ENCODE results near the gene UBFD1.
A peak's percentile ranks its signal among the peaks of the same experiment; 100 is the strongest.
"Not testable (repeated sequence)": the region's sequence is repeated elsewhere in the genome, so short reads cannot be mapped to it uniquely, and the experiment has no call there.

Gene UBFD1, protein sequence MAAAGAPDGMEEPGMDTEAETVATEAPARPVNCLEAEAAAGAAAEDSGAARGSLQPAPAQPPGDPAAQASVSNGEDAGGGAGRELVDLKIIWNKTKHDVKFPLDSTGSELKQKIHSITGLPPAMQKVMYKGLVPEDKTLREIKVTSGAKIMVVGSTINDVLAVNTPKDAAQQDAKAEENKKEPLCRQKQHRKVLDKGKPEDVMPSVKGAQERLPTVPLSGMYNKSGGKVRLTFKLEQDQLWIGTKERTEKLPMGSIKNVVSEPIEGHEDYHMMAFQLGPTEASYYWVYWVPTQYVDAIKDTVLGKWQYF

GRCh38 chr16:23556881-23557778 lies at the start of gene UBFD1, which contains the start of gene EARS2:
Gene UBFD1 (plus strand): TSS chr16:23557727. CDS start chr16:23557743, 16 bp downstream.
Gene EARS2 (minus strand): TSS chr16:23557350. CDS start chr16:23557343, 7 bp downstream.
- H3K4me3 ChIP-seq (ENCODE audit: low read depth, low read length), result peak within 1 kb of the TSS; percentile 64
- peak; percentile 82 for TF ChIP-seq CTCF (IDR thresholded peaks at IDR 0.05; ENCODE audit: low read depth, low read length, missing control alignments)
- peak; percentile 94 for DNase-seq (ENCODE audit: low read depth)

DNA sequence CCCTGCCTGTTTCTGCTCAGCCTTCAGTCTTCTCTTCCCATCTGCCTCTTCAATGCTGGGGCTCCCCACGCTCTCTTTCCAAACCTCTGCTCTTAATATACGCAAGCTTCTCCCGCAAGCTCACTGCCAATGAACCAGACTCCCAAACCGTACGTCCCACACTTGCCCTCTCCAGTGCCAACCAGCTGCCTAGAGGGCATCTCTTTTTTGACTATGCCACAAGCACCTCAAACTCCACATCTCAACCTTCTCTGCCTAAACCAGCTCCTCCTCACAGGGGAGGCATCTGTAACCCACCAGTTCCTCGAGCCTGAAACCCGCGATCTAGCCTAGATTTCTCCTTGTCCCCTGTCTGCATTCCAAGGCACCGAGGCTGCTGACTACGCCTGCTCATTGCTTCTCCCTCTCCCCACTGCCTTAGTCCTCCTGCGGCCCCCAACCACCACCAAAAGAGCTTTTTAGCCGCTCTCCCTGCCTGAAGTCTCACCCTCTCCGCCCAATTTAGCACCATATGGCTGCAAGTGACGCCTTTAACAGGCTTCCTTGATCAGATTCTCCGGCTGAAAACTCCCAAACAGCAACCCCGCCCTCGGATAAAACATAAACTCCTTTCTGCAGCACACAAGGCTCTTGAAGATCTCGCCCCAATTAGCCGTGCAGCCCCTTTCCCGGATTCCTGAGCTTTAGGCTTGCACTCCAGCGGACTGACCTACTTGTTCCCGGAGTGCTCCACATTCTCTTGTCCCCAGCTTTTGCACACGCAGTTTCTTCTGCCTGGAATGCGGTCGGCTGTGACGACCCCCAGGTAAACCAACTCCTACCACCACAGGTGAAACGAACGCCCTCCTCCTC lies 48.7 kb upstream of the UBFD1 start:
- H3K4me3 ChIP-seq (ENCODE audit: low read depth, low read length), result peak overlapping the region; percentile 87
- TF ChIP-seq CTCF (IDR thresholded peaks at IDR 0.05; ENCODE audit: low read depth, low read length, missing control alignments), result no peak
- DNase-seq (ENCODE audit: low read depth), result no peak

DNA sequence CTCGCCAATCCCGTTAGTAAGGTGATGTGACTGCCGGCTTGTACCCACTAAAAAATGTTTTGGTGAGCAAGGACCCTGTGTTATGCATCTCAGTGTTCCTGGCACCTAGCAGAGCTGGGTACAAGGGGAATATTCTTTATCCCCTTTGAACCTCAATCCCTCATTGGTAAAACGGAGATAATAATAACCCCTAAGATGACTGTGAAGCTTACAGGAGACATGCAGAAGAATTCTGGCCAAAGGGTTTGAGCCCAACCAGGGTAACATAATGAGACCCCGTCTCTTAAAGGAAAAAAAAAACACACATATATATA lies 48.1 kb upstream of the UBFD1 start:
- DNase-seq (ENCODE audit: low read depth), result no peak
- no peak for TF ChIP-seq CTCF (IDR thresholded peaks at IDR 0.05; ENCODE audit: low read depth, low read length, missing control alignments)
- H3K4me3 ChIP-seq (ENCODE audit: low read depth, low read length), result peak overlapping the region; percentile 87

DNA sequence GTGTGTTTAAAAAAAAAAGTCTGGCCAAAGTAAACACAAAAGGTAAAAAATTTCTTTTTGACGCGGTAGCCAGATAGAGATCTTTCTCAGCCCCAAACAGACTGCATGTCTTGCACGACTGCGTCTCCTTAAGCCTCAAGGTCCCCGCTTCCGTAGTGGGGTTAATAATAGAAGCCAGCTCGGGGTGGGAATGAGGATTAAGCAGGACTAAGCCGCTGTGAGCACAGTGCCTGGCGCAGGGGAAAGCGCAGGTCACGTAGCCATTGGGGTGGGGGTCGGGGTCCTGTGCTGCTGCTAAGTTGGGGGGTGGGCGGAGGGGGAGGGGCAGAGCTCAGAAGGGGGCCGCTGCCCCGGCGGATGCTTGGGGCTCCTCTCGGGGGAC lies 47.8 kb upstream of the UBFD1 start:
- no peak for DNase-seq (ENCODE audit: low read depth)
- no peak for TF ChIP-seq CTCF (IDR thresholded peaks at IDR 0.05; ENCODE audit: low read depth, low read length, missing control alignments)
- H3K4me3 ChIP-seq (ENCODE audit: low read depth, low read length), result peak overlapping the region; percentile 87

DNA sequence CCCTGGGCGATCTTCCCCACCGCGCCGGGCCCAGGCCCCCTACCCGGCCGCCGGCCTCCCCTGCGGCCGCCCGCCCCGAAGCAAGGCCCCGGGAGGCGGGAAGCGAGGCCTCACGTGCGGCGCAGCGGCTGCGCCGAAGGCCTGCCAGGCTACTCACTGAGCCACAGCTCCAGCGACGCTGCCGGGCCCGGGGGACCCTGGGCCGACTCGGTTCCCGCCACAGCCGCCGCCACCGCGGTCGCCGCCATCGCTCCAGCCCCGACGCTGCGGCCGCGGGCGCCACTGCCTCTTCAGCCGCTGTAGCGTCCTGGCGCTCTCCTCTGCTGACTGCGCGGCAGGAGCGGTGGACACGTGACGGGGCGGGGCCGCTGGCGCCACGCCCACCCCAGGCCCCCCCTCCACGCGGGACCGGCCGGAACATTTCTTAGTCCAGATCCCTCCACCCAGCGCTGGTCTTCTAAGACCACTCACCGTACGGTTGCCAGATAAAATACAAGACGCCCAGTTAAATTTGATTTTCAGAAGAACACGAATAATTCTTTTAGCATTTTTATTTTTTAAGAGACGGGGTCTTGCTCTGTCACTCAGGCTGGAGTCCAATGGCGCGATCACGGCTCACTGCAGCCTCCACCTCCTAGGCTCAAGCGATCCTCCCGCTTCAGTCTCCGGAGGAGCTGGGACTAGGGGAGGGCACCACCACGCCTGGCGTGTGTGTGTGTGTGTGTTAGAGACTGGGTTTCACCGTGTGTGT lies 47.2 kb upstream of the UBFD1 start, which contains the start of gene GGA2:
TSS of gene GGA2 (minus strand) at position 331 of the 751 bp plus-strand sequence. CDS start at position 248, 83 bp downstream.
- DNase-seq (ENCODE audit: low read depth), result no peak
- no peak for TF ChIP-seq CTCF (IDR thresholded peaks at IDR 0.05; ENCODE audit: low read depth, low read length, missing control alignments)

DNA sequence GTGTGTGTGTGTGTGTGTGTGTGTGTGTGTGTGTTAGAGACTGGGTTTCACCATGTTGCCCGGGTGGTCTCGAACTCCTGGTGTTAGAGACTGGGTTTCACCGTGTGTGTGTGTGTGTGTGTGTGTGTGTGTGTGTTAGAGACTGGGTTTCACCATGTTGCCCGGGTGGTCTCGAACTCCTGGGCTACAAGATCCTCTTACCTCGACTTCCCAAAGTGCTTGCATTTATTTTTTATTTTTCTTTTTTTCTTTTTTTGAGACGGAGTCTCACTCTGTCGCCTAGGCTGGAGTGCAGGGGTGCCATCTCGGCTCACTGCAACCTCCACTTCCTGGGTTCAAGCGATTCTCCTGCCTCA lies 46.6 kb upstream of the UBFD1 start:
- H3K4me3 ChIP-seq (ENCODE audit: low read depth, low read length), result peak overlapping the region; percentile 87
- DNase-seq (ENCODE audit: low read depth), result not testable (repeated sequence)

More for the DNA sequence above, 47.2 kb upstream of the UBFD1 start, which contains the start of gene GGA2:
- H3K4me3 ChIP-seq (ENCODE audit: low read depth, low read length), result peak within 1 kb of the TSS; percentile 87

All from GM12864 (cell line).